K562 (cell line): Measurements from ENCODE around the gene NAT8L. TPM values are rescaled to one million over a fixed set of nuclear protein-coding genes. Genes with fewer than 3 reads are reported as not detected.
A peak's percentile ranks its signal among the peaks of the same experiment; 100 is the strongest.

ENCODE experiments used
- ATAC-seq: fragments of 200-7000 bp; cut with Tn5 transposase; 3 replicates; pipeline ENCODE4 v1.9.1; 2020; ENCODE audit warnings: moderate library complexity
- BruUV-seq: library from RNA; stranded (reverse); fragments of 400-500 nt; replicated peaks from 2 replicates; lab custom pipeline; 2021; lab: Mats Ljungman, UMichigan
- CTCF ChIA-PET: fragments of 300-600 bp; formaldehyde crosslinking; extraction: SDS; loops from one replicate; lab custom pipeline; 2021; ENCODE audit warnings: low intra/inter-chr PET ratio; lab: Yijun Ruan, JAX
- POLR2A ChIA-PET: fragments of 300-600, 350-650 bp; sonication (Branson Sonifier 250); formaldehyde crosslinking; extraction: SDS; loops from one replicate; lab custom pipeline; 2021; ENCODE audit warnings: antibody characterized with exemption, inconsistent platforms; lab: Yijun Ruan, JAX
- DNase-seq, 4 experiments: peaks; one replicate each; pipeline versions ENCODE4 v3.0.0 to v3.0.0-alpha.2; 2011 to 2018; ENCODE audit warnings: low spot score in 3 of 4, mixed read lengths in 3 of 4; ENCODE audit errors: extremely low read depth in 1 of 4
- FAIRE-seq: peaks from 2 replicates; lab custom pipeline; 2011; peaks lifted over from hg19 to GRCh38; lab: Jason Lieb, UNC
- H2AFZ ChIP-seq: 2 replicates; pipeline ENCODE4 v1.6.0; 2011; ENCODE audit warnings: low read depth, low read length, control low read depth, inconsistent platforms
- H3K27ac ChIP-seq: fragments of 200-600 bp; 3 replicates; pipeline ENCODE4 v1.8.0; 2011; ENCODE audit warnings: low read depth, mild to moderate bottlenecking, control low read depth, inconsistent platforms, low read length, moderate library complexity, mixed read lengths; ENCODE audit errors: extremely low read depth
- H3K27me3 ChIP-seq, 2 experiments: fragments of 300-600 bp in 1 of 2; 2 replicates in 1 of 2; 3 replicates in 1 of 2; pipeline versions ENCODE4 v1.6.0 to v1.8.0; 2011; ENCODE audit warnings: inconsistent platforms in 2 of 2, low read length in 2 of 2, mild to moderate bottlenecking in 1 of 2, mixed read lengths in 1 of 2, moderate library complexity in 1 of 2; ENCODE audit not compliant: control insufficient read depth in 2 of 2, insufficient read depth in 2 of 2
- H3K36me3 ChIP-seq: fragments of 300-600 bp; 3 replicates; pipeline ENCODE4 v1.8.0; 2011; ENCODE audit warnings: mild to moderate bottlenecking, low read length, inconsistent platforms; ENCODE audit not compliant: control insufficient read depth, insufficient read depth
- H3K4me1 ChIP-seq, 2 experiments: fragments of 200-600 bp in 1 of 2; replicated peaks in 1 of 2; 2 replicates in 1 of 2; 3 replicates in 1 of 2; pipeline versions ENCODE4 v1.5.1 to v1.8.0; 2011; ENCODE audit warnings: inconsistent platforms in 2 of 2, low read length in 2 of 2, mild to moderate bottlenecking in 1 of 2, mixed read lengths in 1 of 2, moderate library complexity in 1 of 2; ENCODE audit not compliant: control insufficient read depth in 2 of 2, insufficient read depth in 2 of 2
- H3K4me2 ChIP-seq: 2 replicates; pipeline ENCODE4 v1.6.1; 2011; ENCODE audit warnings: low read length, control low read depth, inconsistent platforms, mixed read lengths; ENCODE audit not compliant: insufficient read depth
- H3K4me3 ChIP-seq: fragments of 200-600 bp; sonication (generic), shearing (Covaris generic); 2 replicates; pipeline ENCODE4 v1.5.1; 2016; ENCODE audit warnings: control low read depth, inconsistent platforms
- H3K79me2 ChIP-seq: fragments of 200-600 bp; 3 replicates; pipeline ENCODE4 v1.8.0; 2011; ENCODE audit warnings: low read length, inconsistent platforms; ENCODE audit not compliant: control insufficient read depth, insufficient read depth
- H3K9ac ChIP-seq, 2 experiments: 2 replicates each; pipeline versions ENCODE4 v1.6.0 to v1.6.1; 2011; ENCODE audit warnings: low read depth in 2 of 2, low read length in 2 of 2, control low read depth in 1 of 2, inconsistent platforms in 1 of 2, mild to moderate bottlenecking in 1 of 2, mixed read lengths in 1 of 2; ENCODE audit not compliant: insufficient read depth in 1 of 2
- H3K9me1 ChIP-seq: one replicate; pipeline ENCODE4 v1.6.0; 2011; ENCODE audit warnings: inconsistent platforms, mild to moderate bottlenecking, low read length, moderate library complexity; ENCODE audit not compliant: control insufficient read depth, insufficient read depth
- H3K9me3 ChIP-seq: replicated peaks from 2 replicates; pipeline ENCODE4 v1.5.1; 2011; ENCODE audit warnings: low read depth, low read length, inconsistent platforms; ENCODE audit not compliant: control insufficient read depth, insufficient read depth
- H4K20me1 ChIP-seq: replicated peaks from 2 replicates; pipeline ENCODE4 v1.6.1; 2011; ENCODE audit warnings: low read length, inconsistent platforms, mixed read lengths; ENCODE audit not compliant: control insufficient read depth, insufficient read depth
- ATF4 ChIP-seq: fragments of 450-650 bp; formaldehyde crosslinking; IDR thresholded peaks from 2 replicates; pipeline ENCODE4 v1.4.0; 2022; ENCODE audit warnings: mild to moderate bottlenecking, moderate library complexity
- CAMTA2 ChIP-seq: fragments of 250-450 bp; sonication (Bioruptor Pico); conservative IDR thresholded peaks from 2 replicates; pipeline ENCODE4 v1.5.1; 2022
- CSDE1 ChIP-seq, 2 experiments: fragments of 450-650 bp; IDR thresholded peaks; 2 replicates each; pipeline ENCODE4 v1.6.1; 2016; ENCODE audit warnings: mild to moderate bottlenecking in 1 of 2
- EP400 ChIP-seq: fragments of 450-650 bp; IDR thresholded peaks from 2 replicates; pipeline ENCODE4 v1.6.1; 2017; ENCODE audit warnings: antibody characterized with exemption, mild to moderate bottlenecking, moderate library complexity
- ESRRB ChIP-seq: fragments of 250-450 bp; sonication (Bioruptor Pico); IDR thresholded peaks from 2 replicates; pipeline ENCODE4 v1.5.0; 2020; ENCODE audit warnings: mild to moderate bottlenecking, moderate library complexity, borderline replicate concordance
- GATA2 ChIP-seq: sonication (generic); formaldehyde crosslinking; IDR thresholded peaks from 2 replicates; pipeline ENCODE4 v1.4.0; 2020; ENCODE audit warnings: mild to moderate bottlenecking, missing genetic modification reagents
- HLTF ChIP-seq: fragments of 450-650 bp; IDR thresholded peaks from 2 replicates; pipeline ENCODE4 v1.6.1; 2016
- HOXB6 ChIP-seq: fragments of 250-450 bp; sonication (Bioruptor Pico); IDR thresholded peaks from 2 replicates; pipeline ENCODE4 v1.5.1; 2022; ENCODE audit warnings: mild to moderate bottlenecking, borderline replicate concordance
- KHSRP ChIP-seq: fragments of 450-650 bp; IDR thresholded peaks from 2 replicates; pipeline ENCODE4 v1.6.1; 2017
- MCM5 ChIP-seq: fragments of 450-650 bp; IDR thresholded peaks from 2 replicates; pipeline ENCODE4 v1.6.1; 2016; ENCODE audit warnings: low read depth
- PPARD ChIP-seq: fragments of 250-450 bp; sonication (Bioruptor Pico); IDR thresholded peaks from 2 replicates; pipeline ENCODE4 v1.8.0; 2022; ENCODE audit warnings: inconsistent platforms, mild to moderate bottlenecking, moderate library complexity
- SMARCE1 ChIP-seq: fragments of 450-650 bp; IDR thresholded peaks from 2 replicates; pipeline ENCODE4 v1.7.1; 2016; ENCODE audit warnings: mild to moderate bottlenecking
- ZNF140 ChIP-seq: fragments of 250-450 bp; sonication (Bioruptor Pico); IDR thresholded peaks from 2 replicates; pipeline ENCODE4 v1.8.0; 2021; ENCODE audit warnings: moderate library complexity, mild to moderate bottlenecking, inconsistent platforms
- ZNF212 ChIP-seq: fragments of 450-650 bp; formaldehyde crosslinking; IDR thresholded peaks from 2 replicates; pipeline ENCODE4 v1.4.0; 2020; ENCODE audit warnings: mild to moderate bottlenecking
- ZNF431 ChIP-seq: sonication (generic); formaldehyde crosslinking; IDR thresholded peaks from 2 replicates; pipeline ENCODE4 v1.8.0; 2022; ENCODE audit warnings: mild to moderate bottlenecking, missing genetic modification reagents
- ZNF695 ChIP-seq: fragments of 450-650 bp; formaldehyde crosslinking; IDR thresholded peaks from 2 replicates; pipeline ENCODE4 v1.4.0; 2020; ENCODE audit warnings: mild to moderate bottlenecking, moderate library complexity
- ZSCAN32 ChIP-seq: fragments of 450-650 bp; formaldehyde crosslinking; IDR thresholded peaks from 2 replicates; pipeline ENCODE4 v1.4.0; 2020; ENCODE audit warnings: mild to moderate bottlenecking, moderate library complexity
- WGBS: fragments of 100-300 bp; shearing (Covaris generic); methylation state at CpG from one replicate; pipeline ENCODE4 v1.1.6; 2016; ENCODE audit warnings: low coverage, mixed read lengths; ENCODE audit not compliant: insufficient coverage; ENCODE audit errors: missing lambda C conversion rate; 5-methylcytosine and 5-hydroxymethylcytosine counted together
- in situ Hi-C: fragments of 300-500 bp; cut with MboI; formaldehyde crosslinking; loops from 4 replicates; pipeline ENCODE4 v1.15.0; 2018; ENCODE audit warnings: inconsistent platforms, mixed read lengths
- intact Hi-C: fragments of 100-400 bp; cut with micrococcal nuclease; formaldehyde crosslinking; loops from 2 replicates; pipeline ENCODE4 v1.14.2; 2022
- polyA plus RNA-seq, 8 experiments: library from polyadenylated mRNA; depleted of rRNA in 4 of 8; stranded (reverse) in 5 of 8; unstranded in 3 of 8; fragments of >200 nt; fragmentation: Nextera tagmentation in 2 of 8; fragmentation: Illumina TruSeq in 1 of 8; extraction: Ambion mirVana in 2 of 8; extraction: Trizol in 1 of 8; gene quantifications; 2 replicates each; pipeline versions ENCODE4 v1.2.1 to v1.2.3, GENCODE V29; 2011 to 2014; ENCODE audit warnings: inconsistent platforms in 1 of 8, missing spikeins in 1 of 8
- total RNA-seq, 7 experiments: library from RNA; depleted of rRNA in 6 of 7; stranded (reverse); fragments of >200 nt in 6 of 7; fragmentation: Illumina TruSeq in 2 of 7; extraction: Trizol in 2 of 7; gene quantifications; 2 replicates each; pipeline versions ENCODE4 v1.2.1 to v1.2.3, GENCODE V29; 2011 to 2021; ENCODE audit warnings: low replicate concordance in 1 of 7
- TF ChIP-seq, protein P1 (sequence below), 2 experiments: fragments of 250-450 bp in 1 of 2; fragments of 450-650 bp in 1 of 2; sonication (Bioruptor Pico) in 1 of 2; IDR thresholded peaks; 2 replicates each; pipeline versions ENCODE4 v1.6.1 to v1.8.0; 2016 to 2021; ENCODE audit warnings: mild to moderate bottlenecking in 2 of 2, moderate library complexity in 2 of 2, missing compliant biosample characterization in 1 of 2, missing genetic modification characterization in 1 of 2
- TF ChIP-seq, protein P2 (sequence below): sonication (generic); formaldehyde crosslinking; IDR thresholded peaks from 2 replicates; pipeline ENCODE4 v1.8.0; 2022; ENCODE audit warnings: mild to moderate bottlenecking, missing genetic modification reagents

The NAT8L gene
- total and polyA plus RNA-seq, 9 of the 15 experiments (the other 6 are each of a cell fraction or from before 2014, with no cell fraction given): 0.06 to 11.0 (median 1.5) TPM

- in situ Hi-C loops (no loop called here), intact Hi-C loops (no loop called here)
- H3K4me2 ChIP-seq: no peak overlapping the region
- H3K9me1 ChIP-seq: no peaks in the 10 kb centered on the region
- peak overlapping the region in 1 of 2 experiments; percentile 13; a peak in 1 of 4 replicates for H3K9ac ChIP-seq
- no peak overlapping the region for H3K27ac ChIP-seq
- peaks cover 2 to 79% of the 10 kb centered on the region in 2 experiments; a peak in 3 of 5 replicates for H3K4me1 ChIP-seq
- 65% methylated on average over 6 of the region's 11 CpGs for WGBS
- H3K79me2 ChIP-seq: no peaks in the 10 kb centered on the region
- H3K4me3 ChIP-seq: no peak overlapping the region
- TF ChIP-seq ZNF140 (no peak), EP400 (no peak), CAMTA2 (CRISPR knock-in tag) (no peak), KHSRP (no peak), SMARCE1 (no peak), ZNF212 (CRISPR knock-in tag) (no peak), ESRRB (CRISPR knock-in tag) (no peak), HOXB6 (no peak), PPARD (CRISPR knock-in tag) (no peak), GATA2 (CRISPR knock-in tag) (no peak), ZSCAN32 (CRISPR knock-in tag) (no peak), ATF4 (CRISPR knock-in tag) (no peak), HLTF (no peak), ZNF695 (no peak), CSDE1 (IDR thresholded peaks at IDR 0.05) (no peak), MCM5 (no peak), ZNF431 (CRISPR knock-in tag) (no peak)
- TF ChIP-seq, protein P1, sequence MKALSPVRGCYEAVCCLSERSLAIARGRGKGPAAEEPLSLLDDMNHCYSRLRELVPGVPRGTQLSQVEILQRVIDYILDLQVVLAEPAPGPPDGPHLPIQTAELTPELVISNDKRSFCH (CRISPR knock-in tag; IDR thresholded peaks at IDR 0.05): no peak
- TF ChIP-seq, protein P1 (tag; IDR thresholded peaks at IDR 0.05): no peak
- TF ChIP-seq, protein P2, sequence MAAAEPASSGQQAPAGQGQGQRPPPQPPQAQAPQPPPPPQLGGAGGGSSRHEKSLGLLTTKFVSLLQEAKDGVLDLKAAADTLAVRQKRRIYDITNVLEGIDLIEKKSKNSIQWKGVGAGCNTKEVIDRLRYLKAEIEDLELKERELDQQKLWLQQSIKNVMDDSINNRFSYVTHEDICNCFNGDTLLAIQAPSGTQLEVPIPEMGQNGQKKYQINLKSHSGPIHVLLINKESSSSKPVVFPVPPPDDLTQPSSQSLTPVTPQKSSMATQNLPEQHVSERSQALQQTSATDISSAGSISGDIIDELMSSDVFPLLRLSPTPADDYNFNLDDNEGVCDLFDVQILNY (CRISPR knock-in tag): no peak
- H3K27me3 ChIP-seq: no peaks in the 10 kb centered on the region
- FAIRE-seq (no peak), DNase-seq (no peak), ATAC-seq (no peak)
- ChIA-PET POLR2A (interaction anchor here (0.5 to 1.9 kb wide), 2 partner anchors 9 to 423 kb away, joined by 4 to 9 read pairs; no protein-coding TSS in a partner anchor), CTCF (no interaction called here)
- no peak overlapping the region for H2AFZ ChIP-seq
- BruUV-seq: no TSS peak
- H3K36me3 ChIP-seq: peaks cover 3% of the 10 kb centered on the region; the same call in 1 of the 3 replicates
- no peaks in the 10 kb centered on the region for H3K9me3 ChIP-seq
- H4K20me1 ChIP-seq: no peaks in the 10 kb centered on the region
Measured at GRCh38 chr4:2062168-2062807, 3.2 kb downstream of the NAT8L start.
